Stimulated activated CD8-positive, alpha-beta memory T cell treated with anti-CD3 and anti-CD28 coated beads, Interleukin-15, amount 100 ng/mL, for 24 hours (primary cell): ENCODE measurements around the gene ALPI.

Experiments
- DNase-seq: peaks from one replicate; pipeline ENCODE4 v3.0.0-alpha.2; 2020; ENCODE audit warnings: low read depth

The ALPI gene

GRCh38 chr2:232463701-232464543, 8.0 kb downstream of the ALPI start:
- no peak for DNase-seq

DNA sequence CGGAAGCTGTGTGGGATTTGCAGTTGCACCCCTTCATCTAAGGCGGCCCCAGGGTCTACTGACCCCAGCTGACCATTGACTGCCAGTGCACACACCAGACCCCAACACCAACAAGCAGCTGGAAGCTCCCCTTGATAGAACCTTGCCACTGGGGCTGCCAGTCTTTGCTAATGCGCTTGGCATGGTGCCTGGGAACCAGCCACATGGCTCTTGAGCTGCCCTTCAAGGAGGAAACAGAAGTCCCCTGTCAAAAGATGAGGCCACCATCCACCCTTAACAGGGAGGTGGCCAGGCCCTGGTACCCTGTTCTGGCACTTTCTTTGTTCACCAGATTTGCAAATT, 8.6 kb downstream of the ALPI start:
- DNase-seq: no peak

DNA sequence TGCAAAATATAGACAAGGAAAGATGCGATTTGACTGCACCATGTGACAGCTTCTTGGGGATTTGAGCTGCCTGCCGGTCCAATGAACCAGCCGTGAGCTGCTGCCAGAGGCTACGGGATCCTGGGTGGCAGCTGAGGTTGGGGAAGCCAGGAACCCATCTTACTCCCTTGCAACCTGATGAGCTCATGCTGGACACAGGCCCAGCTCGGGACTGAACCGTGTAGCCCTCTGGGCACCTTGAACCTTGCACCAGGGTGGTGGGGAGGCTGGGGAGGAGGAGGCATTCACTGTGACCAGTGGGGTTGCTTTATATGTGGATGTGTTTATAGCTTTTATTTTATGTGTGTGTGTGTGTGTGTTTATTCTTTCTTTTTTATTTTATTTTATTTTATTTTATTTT, 9.1 kb downstream of the ALPI start:
- no peak for DNase-seq

DNA sequence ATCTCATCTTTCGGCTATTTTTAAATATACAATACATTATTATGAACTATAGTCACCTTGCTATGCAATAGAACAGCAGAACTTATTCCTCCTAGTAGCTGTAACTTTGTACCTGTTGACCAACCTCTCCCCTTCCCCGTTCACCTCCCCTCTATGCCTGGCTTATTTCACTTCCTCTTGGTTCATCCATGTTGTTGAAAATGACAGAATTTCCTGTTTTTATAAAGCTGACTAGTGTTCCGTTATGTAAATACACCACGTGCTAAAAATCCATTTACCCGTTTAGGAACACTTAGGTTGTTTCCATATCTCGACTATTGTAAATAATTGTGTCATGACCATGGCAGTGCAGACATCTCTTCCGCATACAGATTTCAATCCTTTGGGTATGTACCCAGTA, 10.3 kb downstream of the ALPI start:
- no peak for DNase-seq

DNA sequence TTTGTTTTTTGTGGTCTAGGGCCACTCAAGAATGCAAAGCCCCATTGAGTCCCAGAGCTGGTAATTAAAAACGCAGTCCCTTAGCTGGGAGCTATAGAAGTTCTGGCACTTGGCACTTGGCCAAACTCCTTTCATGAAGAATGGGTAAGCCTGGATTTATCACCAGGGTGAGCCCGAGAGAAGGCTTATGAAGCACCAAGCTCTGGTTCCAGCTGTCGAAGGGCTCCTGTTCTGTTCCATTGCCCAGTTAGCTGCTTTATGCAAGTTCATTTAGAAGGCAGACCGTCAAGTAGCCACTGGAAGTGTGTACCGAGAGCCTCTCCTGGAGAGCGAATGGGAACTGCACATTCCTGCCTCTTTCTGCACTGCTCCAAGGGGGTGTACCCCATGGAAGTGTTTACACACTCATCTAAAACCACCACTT, 17.5 kb downstream of the ALPI start:
- DNase-seq: no peak

DNA sequence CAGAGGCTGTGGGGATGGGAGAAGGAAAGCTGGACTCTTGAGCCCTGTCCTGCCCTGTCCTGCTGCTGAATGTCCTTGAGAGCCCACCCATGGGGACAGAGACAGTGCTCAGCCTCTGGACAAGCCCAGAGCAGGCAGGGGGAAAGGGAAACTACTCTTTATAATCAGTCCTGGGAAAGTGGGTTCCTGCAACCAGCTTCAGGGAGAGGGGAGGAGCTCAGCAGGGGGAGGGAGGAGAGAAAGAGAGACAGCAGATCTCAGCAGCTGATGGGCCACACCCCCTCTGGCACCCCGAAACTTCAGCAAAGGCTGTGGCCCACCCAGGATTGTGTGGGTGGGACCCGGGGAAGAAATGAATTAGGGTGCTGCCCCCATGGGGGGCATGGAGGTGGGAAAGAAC, 20.1 kb downstream of the ALPI start:
- DNase-seq: no peak

GRCh38 chr2:232476791-232477190, 20.8 kb downstream of the ALPI start:
- no peak for DNase-seq

GRCh38 chr2:232477751-232478510, 22.0 kb downstream of the ALPI start:
- DNase-seq: no peak

DNA sequence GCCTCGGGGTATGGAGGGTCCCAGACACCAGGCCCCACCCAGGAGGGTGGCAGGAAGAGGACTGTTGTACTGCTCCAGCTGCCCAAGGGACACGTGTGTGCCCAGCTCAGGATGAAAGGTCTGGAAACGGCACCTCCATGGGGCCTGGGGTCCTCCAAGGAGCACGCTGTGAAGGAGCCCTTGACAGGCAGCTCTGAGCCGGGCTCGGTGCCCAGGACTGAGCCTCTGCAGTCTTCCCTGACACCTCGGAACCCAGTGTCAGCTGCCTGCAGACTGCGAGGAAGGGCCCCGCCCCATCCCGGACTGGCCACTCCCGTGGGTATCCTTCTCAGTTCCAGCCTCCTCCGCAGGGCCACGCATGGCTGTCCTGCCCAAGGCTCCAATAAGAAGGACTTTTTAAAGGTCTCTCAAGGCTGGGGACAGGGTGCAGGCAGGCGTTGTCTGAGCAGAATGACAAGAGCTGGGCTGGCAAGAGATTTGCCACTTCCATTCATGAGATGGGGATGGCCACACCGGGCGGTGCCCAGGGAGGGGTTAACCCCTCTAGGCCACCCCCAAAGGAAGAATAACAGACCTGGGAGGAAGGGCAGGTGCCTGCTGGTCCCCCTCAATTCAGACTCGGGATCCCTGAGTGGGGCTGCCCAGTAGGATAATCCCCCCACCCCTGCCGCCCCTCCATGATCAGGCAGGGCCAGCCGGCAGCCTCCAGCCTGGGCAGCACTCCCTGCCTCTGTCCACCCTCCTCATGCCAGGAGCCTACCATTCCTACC, 22.8 kb downstream of the ALPI start:
- DNase-seq: no peak

DNA sequence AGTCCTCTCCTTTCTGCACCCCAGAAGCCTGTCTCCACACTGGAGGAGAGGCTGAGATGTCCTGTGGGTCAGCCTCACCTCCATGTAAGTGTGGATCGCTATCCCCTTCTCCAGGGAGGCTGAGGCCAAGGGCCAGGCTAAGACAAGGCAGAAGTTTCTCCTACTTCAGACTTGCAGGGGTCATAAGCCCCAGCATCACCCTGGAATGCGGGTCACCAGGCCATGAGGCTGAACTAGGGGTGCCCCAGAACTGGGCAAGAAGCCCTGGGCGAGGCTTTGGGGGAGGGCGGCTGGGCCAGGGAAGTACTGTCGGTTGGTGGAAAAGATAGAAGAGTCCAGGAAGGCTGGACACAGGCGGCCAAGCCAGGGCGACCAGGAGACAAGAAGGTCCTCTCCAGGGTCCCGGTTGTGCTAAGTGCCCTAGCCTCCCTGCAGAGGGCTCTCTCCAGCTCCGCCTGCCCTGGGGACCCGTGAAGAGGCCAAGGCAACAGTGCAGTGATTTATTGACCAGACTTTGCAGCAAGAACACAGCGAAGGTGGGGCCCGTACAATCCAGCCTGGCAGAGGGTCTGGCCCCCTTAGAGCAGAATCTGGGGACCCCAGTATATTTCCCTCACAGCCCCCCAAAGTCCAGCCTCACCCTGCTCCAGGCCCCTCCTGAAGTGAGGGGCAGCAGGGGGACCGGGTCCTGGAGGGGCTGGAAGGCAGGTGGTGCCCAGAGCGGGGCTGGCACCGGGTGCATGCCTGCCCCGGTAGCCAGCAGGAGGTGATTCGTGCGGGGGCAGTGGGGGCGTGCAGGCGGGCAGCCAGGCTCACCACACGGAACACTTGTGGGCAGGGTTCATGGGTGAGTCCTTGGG, 23.6 kb downstream of the ALPI start:
- no peak for DNase-seq

DNA sequence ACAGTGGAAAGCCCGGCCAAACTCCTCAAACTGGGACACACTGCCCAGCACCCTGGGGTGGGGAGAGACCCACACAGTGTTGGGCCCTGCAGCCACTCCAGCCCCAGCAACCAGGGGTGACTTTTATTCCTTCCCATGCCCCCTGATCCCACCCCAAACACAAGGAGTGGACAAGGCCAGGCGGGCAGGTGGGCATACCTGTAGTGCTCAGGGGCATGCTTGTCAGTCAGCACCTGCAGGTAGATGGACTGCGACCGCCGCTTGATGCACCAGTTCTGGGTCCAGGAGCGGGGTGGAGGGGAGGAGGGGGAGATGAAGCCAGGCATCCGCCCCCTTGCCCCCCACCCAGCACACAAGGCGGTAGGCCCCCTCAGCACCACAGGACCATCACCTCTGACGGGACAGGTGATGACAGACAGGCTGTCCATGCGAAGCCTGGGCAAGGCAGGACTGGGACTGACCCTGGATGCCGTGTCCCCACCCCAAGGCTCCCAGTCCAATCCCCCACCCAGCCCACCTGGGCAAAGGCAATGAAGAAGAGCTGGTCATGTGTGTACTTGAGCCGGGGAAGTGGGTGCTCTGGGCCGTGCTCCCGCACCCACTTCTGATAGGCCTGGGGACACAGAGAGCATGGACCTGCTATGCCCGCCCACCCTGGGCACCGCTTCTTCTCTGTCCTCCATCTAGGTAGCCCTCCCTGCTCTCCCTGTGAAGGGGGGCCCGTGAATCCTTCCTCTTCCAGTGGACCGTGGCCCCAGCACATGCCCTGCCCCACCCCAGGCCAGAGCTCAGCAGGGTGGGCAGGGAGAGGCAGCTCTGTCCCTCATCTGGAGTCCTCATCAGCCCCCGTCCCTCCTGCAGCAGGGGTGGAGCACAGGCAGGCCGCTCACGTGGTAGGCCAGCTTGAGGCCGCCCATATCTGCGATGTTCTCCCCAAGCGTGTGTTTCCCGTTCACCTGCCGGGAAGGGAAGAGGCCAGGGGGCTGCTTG, 24.5 kb downstream of the ALPI start:
- DNase-seq: no peak

GRCh38 chr2:232481322-232482140, 25.6 kb downstream of the ALPI start:
- no peak for DNase-seq

GRCh38 chr2:232482301-232483238, 26.6 kb downstream of the ALPI start:
- no peak for DNase-seq

GRCh38 chr2:232483311-232483922, 27.5 kb downstream of the ALPI start:
- no peak for DNase-seq

GRCh38 chr2:232483923-232484627, 28.1 kb downstream of the ALPI start:
- no peak for DNase-seq

DNA sequence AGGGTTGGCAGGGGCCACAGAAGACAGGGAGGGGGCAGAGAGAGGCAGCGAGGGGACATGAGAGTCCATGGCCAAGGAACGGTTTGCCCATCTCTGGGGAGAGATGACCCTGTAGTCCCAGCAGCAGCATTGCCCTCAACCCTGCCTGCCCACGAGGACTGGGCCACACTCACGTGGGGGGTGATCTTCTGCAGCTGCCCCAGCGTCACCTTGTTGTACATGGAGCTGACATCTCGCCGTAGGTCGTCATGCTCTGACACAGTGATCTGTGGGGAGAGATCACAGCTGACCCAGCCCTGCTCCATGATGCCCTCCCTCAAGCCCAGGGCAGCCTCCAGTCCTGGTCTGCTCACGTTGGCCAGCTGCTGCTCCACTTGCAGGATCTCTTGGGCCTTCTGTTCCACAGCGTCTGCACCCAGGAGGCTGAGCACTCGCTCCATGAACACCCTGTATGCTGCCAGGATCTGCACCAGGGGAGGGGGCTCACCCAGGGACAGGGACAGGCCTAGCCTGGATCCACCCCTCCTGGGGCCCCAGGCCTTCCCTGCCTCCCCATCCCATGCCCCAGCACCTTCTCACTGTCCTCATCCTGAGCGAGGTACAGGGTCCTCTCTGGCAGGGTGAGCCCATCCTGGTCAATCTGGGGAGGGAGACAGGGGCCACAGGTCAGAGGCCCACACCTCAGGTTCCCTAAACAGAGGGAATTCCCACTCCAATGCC, 28.8 kb downstream of the ALPI start:
- DNase-seq: no peak

- no peak for DNase-seq
These were observed 29.4 kb downstream of the ALPI start for GRCh38 chr2:232485348-232485756.
